Tibial nerve (tissue), 3 donors: ENCODE data around the gene PSME3IP1.

ENCODE experiments used
- POLR2A ChIP-seq, 2 donors: fragments of 450-650 bp; IDR thresholded peaks; one replicate each; pipeline ENCODE4 v1.6.1; 2017; ENCODE audit warnings: antibody characterized with exemption in 2 of 2, mild to moderate bottlenecking in 2 of 2, moderate library complexity in 2 of 2
- TF ChIP-seq, protein P1 (sequence below), 5 experiments: fragments of 200-600 bp in 3 of 5; fragments of 450-650 bp in 2 of 5; sonication (generic) in 3 of 5; IDR thresholded peaks; one replicate each; pipeline ENCODE4 v1.5.1; 2016 to 2019; ENCODE audit warnings: antibody characterized with exemption in 5 of 5, mild to moderate bottlenecking in 3 of 5, moderate library complexity in 2 of 5

DNA sequence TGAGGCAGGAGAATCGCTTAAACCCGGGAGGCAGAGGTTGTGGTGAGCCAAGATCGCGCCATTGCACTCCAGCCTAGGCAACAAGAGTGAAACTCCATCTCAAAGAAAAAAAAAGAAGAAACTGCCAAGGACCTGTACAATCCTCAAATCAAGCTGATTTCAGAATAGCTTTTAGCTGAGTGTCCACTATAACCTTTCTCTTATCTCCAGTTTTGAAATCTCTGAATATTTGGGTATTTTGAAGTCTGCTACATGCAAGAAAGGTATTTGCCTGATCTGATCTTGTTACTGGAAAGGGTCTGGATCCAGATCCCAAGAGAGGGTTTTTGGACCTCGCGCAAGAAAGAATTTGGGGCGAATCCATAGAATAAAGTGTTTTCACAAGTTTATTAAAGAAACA is 40.1 kb upstream of the PSME3IP1 start:
- no peak for TF ChIP-seq POLR2A (IDR thresholded peaks at IDR 0.05)
- TF ChIP-seq, protein P1, sequence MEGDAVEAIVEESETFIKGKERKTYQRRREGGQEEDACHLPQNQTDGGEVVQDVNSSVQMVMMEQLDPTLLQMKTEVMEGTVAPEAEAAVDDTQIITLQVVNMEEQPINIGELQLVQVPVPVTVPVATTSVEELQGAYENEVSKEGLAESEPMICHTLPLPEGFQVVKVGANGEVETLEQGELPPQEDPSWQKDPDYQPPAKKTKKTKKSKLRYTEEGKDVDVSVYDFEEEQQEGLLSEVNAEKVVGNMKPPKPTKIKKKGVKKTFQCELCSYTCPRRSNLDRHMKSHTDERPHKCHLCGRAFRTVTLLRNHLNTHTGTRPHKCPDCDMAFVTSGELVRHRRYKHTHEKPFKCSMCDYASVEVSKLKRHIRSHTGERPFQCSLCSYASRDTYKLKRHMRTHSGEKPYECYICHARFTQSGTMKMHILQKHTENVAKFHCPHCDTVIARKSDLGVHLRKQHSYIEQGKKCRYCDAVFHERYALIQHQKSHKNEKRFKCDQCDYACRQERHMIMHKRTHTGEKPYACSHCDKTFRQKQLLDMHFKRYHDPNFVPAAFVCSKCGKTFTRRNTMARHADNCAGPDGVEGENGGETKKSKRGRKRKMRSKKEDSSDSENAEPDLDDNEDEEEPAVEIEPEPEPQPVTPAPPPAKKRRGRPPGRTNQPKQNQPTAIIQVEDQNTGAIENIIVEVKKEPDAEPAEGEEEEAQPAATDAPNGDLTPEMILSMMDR (IDR thresholded peaks at IDR 0.05) = no peak
